ENCODE results near the gene CITED4.

GRCh38 chr1:40817791-40818263 lies 44.3 kb downstream of the CITED4 start:
- TF ChIP-seq, protein P1, sequence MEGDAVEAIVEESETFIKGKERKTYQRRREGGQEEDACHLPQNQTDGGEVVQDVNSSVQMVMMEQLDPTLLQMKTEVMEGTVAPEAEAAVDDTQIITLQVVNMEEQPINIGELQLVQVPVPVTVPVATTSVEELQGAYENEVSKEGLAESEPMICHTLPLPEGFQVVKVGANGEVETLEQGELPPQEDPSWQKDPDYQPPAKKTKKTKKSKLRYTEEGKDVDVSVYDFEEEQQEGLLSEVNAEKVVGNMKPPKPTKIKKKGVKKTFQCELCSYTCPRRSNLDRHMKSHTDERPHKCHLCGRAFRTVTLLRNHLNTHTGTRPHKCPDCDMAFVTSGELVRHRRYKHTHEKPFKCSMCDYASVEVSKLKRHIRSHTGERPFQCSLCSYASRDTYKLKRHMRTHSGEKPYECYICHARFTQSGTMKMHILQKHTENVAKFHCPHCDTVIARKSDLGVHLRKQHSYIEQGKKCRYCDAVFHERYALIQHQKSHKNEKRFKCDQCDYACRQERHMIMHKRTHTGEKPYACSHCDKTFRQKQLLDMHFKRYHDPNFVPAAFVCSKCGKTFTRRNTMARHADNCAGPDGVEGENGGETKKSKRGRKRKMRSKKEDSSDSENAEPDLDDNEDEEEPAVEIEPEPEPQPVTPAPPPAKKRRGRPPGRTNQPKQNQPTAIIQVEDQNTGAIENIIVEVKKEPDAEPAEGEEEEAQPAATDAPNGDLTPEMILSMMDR (IDR thresholded peaks at IDR 0.05 in 2 of 3, conservative IDR thresholded peaks at IDR 0.05 in 1 of 3; ENCODE audit: borderline replicate concordance in 1 of 3, insufficient read depth in 1 of 3, low read depth in 2 of 3, low read length in 2 of 3), result no peak
- TF ChIP-seq EZH2phosphoT487 (IDR thresholded peaks at IDR 0.05; ENCODE audit: borderline replicate concordance), result no peak
- TF ChIP-seq POLR2AphosphoS5 (IDR thresholded peaks at IDR 0.05; ENCODE audit: low read depth, low read length), result no peak
- no peak for TF ChIP-seq SP1 (IDR thresholded peaks at IDR 0.05; ENCODE audit: low read depth)
- no peak for TF ChIP-seq SRF (IDR thresholded peaks at IDR 0.05; ENCODE audit: low read depth)
- no peak for TF ChIP-seq ZNF274 (IDR thresholded peaks at IDR 0.05; ENCODE audit: low read depth, low read length)
- no peak for TF ChIP-seq POLR2A (IDR thresholded peaks at IDR 0.05; ENCODE audit: borderline replicate concordance, extremely low read depth, insufficient read depth, insufficient read length)

Data from HCT116 (cell line).